ENCODE results near the gene ELL. TPM values are rescaled to one million over a fixed set of nuclear protein-coding genes. Genes with fewer than 3 reads are reported as not detected.

ELL gene
- total and polyA plus RNA-seq, 9 of the 15 experiments (the other 6 are each of a cell fraction or from before 2014, with no cell fraction given): 0.24 to 22.5 (median 4.1) TPM

- no peak for TF ChIP-seq SRSF9 (IDR thresholded peaks at IDR 0.05; ENCODE audit: borderline replicate concordance, low read depth, low read length)
- TF ChIP-seq ILK (tag; IDR thresholded peaks at IDR 0.05; ENCODE audit: borderline replicate concordance, low read depth): no peak
- no peak for TF ChIP-seq ESRRA (IDR thresholded peaks at IDR 0.05; ENCODE audit: borderline replicate concordance, low read depth)
- TF ChIP-seq SAFB (IDR thresholded peaks at IDR 0.05; ENCODE audit: borderline replicate concordance, low read depth, low read length): no peak
- no peak for TF ChIP-seq ZNF224 (CRISPR knock-in tag; IDR thresholded peaks at IDR 0.05)
- TF ChIP-seq ZC3H4 (CRISPR knock-in tag; IDR thresholded peaks at IDR 0.05; ENCODE audit: borderline replicate concordance): no peak
- TF ChIP-seq ZNF778 (CRISPR knock-in tag; IDR thresholded peaks at IDR 0.05): no peak
- TF ChIP-seq MTA1 (IDR thresholded peaks at IDR 0.05; ENCODE audit: borderline replicate concordance): 0 out of 2 replicates have a peak, but pooled peaks have one; percentile 38
- TF ChIP-seq NR4A1 (CRISPR knock-in tag; IDR thresholded peaks at IDR 0.05): no peak
- no peak for TF ChIP-seq NR4A1 (tag; IDR thresholded peaks at IDR 0.05)
- peak; percentile 52; the same call in 1 of the 2 replicates for TF ChIP-seq SP1 (CRISPR knock-in tag; IDR thresholded peaks at IDR 0.05)
- TF ChIP-seq GTF2A2 (tag; IDR thresholded peaks at IDR 0.05): no peak
- TF ChIP-seq NCOR1 (IDR thresholded peaks at IDR 0.05): no peak
- TF ChIP-seq KAT8 (IDR thresholded peaks at IDR 0.05; ENCODE audit: low read depth): no peak
- TF ChIP-seq TFAP4 (CRISPR knock-in tag; IDR thresholded peaks at IDR 0.05; ENCODE audit: borderline replicate concordance): 0 out of 2 replicates have a peak, but pooled peaks have one; percentile 6
- TF ChIP-seq ZSCAN29 (IDR thresholded peaks at IDR 0.05): no peak
- no peak for TF ChIP-seq ZBTB33 (CRISPR knock-in tag; IDR thresholded peaks at IDR 0.05)
- no peak for TF ChIP-seq EHMT2 (IDR thresholded peaks at IDR 0.05)
- TF ChIP-seq L3MBTL2 (IDR thresholded peaks at IDR 0.05): 0 out of 2 replicates have a peak, but pooled peaks have one; percentile 48
- TF ChIP-seq TEAD2 (tag; IDR thresholded peaks at IDR 0.05): no peak
- no peak for TF ChIP-seq ZNF518B (CRISPR knock-in tag; IDR thresholded peaks at IDR 0.05)
- peak; percentile 78 for TF ChIP-seq SMC3 (conservative IDR thresholded peaks at IDR 0.05; ENCODE audit: insufficient read depth, low read depth, low read length)
- TF ChIP-seq ZKSCAN8 (CRISPR knock-in tag; IDR thresholded peaks at IDR 0.05): no peak
- no peak for TF ChIP-seq BACH1 (tag; IDR thresholded peaks at IDR 0.05)
- no peak for TF ChIP-seq ZNF212 (CRISPR knock-in tag; IDR thresholded peaks at IDR 0.05)
- TF ChIP-seq RBM25 (IDR thresholded peaks at IDR 0.05; ENCODE audit: low read depth, low read length, severe bottlenecking): no peak
These were observed 113.8 kb downstream of the ELL start (continued) for GRCh38 chr19:18408053-18408476.
